Activated T-cell treated with anti-CD3 and anti-CD28 coated beads for 24 hours (primary cell): ENCODE measurements around the gene DRD5.

Experiments used
- DNase-seq: peaks from one replicate; pipeline ENCODE4 v3.0.0-alpha.2; 2020; ENCODE audit warnings: low read depth

The DRD5 gene

GRCh38 chr4:9816285-9816684 lies 34.9 kb downstream of the DRD5 start:
- no peak for DNase-seq

GRCh38 chr4:9820343-9820742 lies 38.9 kb downstream of the DRD5 start:
- DNase-seq: no peak

- no peak for DNase-seq
Measured at GRCh38 chr4:9825049-9825448, 43.6 kb downstream of the DRD5 start.

- no peak for DNase-seq
Measured at GRCh38 chr4:9826551-9826950, 45.1 kb downstream of the DRD5 start.

- DNase-seq: no peak
Measured at GRCh38 chr4:9832640-9833039, 51.2 kb downstream of the DRD5 start.

- DNase-seq: no peak
Measured at GRCh38 chr4:9833421-9833820, 52.0 kb downstream of the DRD5 start.
